Measurements from ENCODE around the gene AICDA. TPM values are rescaled to one million over a fixed set of nuclear protein-coding genes. Genes with fewer than 3 reads are reported as not detected.

The AICDA gene
- polyA plus RNA-seq, 1 of the 3 experiments (the other 2 are of a cell fraction), result not detected

- Histone ChIP-seq H3K4me1 (ENCODE audit: control insufficient read depth in 1 of 2, insufficient read depth in 2 of 2, low read depth in 1 of 2, low read length in 1 of 2) (no peaks in the 10 kb centered on the region), H3K9me2 (no peaks in the 10 kb centered on the region), H4K20me1 (ENCODE audit: insufficient read depth) (no peaks in the 10 kb centered on the region), H3K9ac (no peak overlapping the region), H3K9me3 (no peaks in the 10 kb centered on the region), H3K79me2 (ENCODE audit: insufficient read depth) (no peaks in the 10 kb centered on the region), H3K4me3 (ENCODE audit: low read depth in 2 of 2, low read length in 1 of 2) (no peak overlapping the region), H3K36me3 (replicated peaks in 1 of 2; ENCODE audit: control insufficient read depth in 1 of 2, insufficient read depth in 2 of 2, low read length in 1 of 2) (no peaks in the 10 kb centered on the region), H3K27ac (ENCODE audit: low read depth in 2 of 2, low read length in 1 of 2) (no peak overlapping the region), H3F3A (replicated peaks; ENCODE audit: insufficient read depth) (no peaks in the 10 kb centered on the region), H3K4me2 (no peak overlapping the region), H3K27me3 (ENCODE audit: insufficient read depth) (peaks cover 31% of the 10 kb centered on the region), H2AFZ (ENCODE audit: low read depth) (no peak overlapping the region)
- no peak for DNase-seq
- CTCF ChIA-PET, result no interaction called here
- POLR2A ChIA-PET, result no interaction called here
- TF ChIP-seq CHD2 (IDR thresholded peaks at IDR 0.05; ENCODE audit: low read length, partially characterized antibody) (no peak), FOXM1 (IDR thresholded peaks at IDR 0.05; ENCODE audit: low read depth) (no peak), REST (IDR thresholded peaks at IDR 0.05; ENCODE audit: low read depth, low read length) (no peak), ZBTB33 (IDR thresholded peaks at IDR 0.05; ENCODE audit: borderline replicate concordance, low read depth) (no peak), NRF1 (IDR thresholded peaks at IDR 0.05; ENCODE audit: low read depth, low read length) (no peak), PBX3 (IDR thresholded peaks at IDR 0.05) (no peak), ELF1 (IDR thresholded peaks at IDR 0.05) (no peak)
- 29% methylated on average over 3 of the region's 4 CpGs for WGBS (ENCODE audit: low lambda C conversion rate)
These were observed 25.0 kb upstream of the AICDA start for GRCh38 chr12:8637666-8638065.

- no peaks in the 10 kb centered on the region for H3K9me2 ChIP-seq
- no peak overlapping the region for H3K9ac ChIP-seq
- peaks cover 31% of the 10 kb centered on the region for H3K27me3 ChIP-seq (ENCODE audit: insufficient read depth)
- H4K20me1 ChIP-seq (ENCODE audit: insufficient read depth), result no peaks in the 10 kb centered on the region
- TF ChIP-seq FOXJ3 (CRISPR knock-in tag; IDR thresholded peaks at IDR 0.05), result no peak
- TF ChIP-seq SIN3A (IDR thresholded peaks at IDR 0.05; ENCODE audit: borderline replicate concordance, low read depth, low read length), result no peak
- TF ChIP-seq TAF1 (IDR thresholded peaks at IDR 0.05; ENCODE audit: borderline replicate concordance, low read depth, low read length), result no peak
- no peak for TF ChIP-seq CTCF (IDR thresholded peaks at IDR 0.05)
- no peak for TF ChIP-seq IRF3 (IDR thresholded peaks at IDR 0.05; ENCODE audit: low read depth, low read length)
- no peak for TF ChIP-seq POLR2AphosphoS5 (IDR thresholded peaks at IDR 0.05; ENCODE audit: low read depth, low read length)
- no peak overlapping the region for H3K4me3 ChIP-seq (ENCODE audit: low read depth in 2 of 2, low read length in 1 of 2)
- H3F3A ChIP-seq (replicated peaks; ENCODE audit: insufficient read depth), result no peaks in the 10 kb centered on the region
- H3K79me2 ChIP-seq (ENCODE audit: insufficient read depth), result no peaks in the 10 kb centered on the region
- H3K27ac ChIP-seq (ENCODE audit: low read depth in 2 of 2, low read length in 1 of 2), result no peak overlapping the region
- no peaks in the 10 kb centered on the region for H3K9me3 ChIP-seq
- POLR2A ChIA-PET, result no interaction called here
- H3K4me2 ChIP-seq, result no peak overlapping the region
- 38% methylated on average over 7 of the region's 7 CpGs for WGBS (ENCODE audit: low lambda C conversion rate)
- no peak overlapping the region for H2AFZ ChIP-seq (ENCODE audit: low read depth)
- no peak for DNase-seq
- H3K4me1 ChIP-seq (ENCODE audit: control insufficient read depth in 1 of 2, insufficient read depth in 2 of 2, low read depth in 1 of 2, low read length in 1 of 2), result no peaks in the 10 kb centered on the region
- H3K36me3 ChIP-seq (replicated peaks in 1 of 2; ENCODE audit: control insufficient read depth in 1 of 2, insufficient read depth in 2 of 2, low read length in 1 of 2), result no peaks in the 10 kb centered on the region
- CTCF ChIA-PET, result interaction anchor here (0.6 kb wide), 1 partner anchor 10 kb away, joined by 3 read pairs; no protein-coding TSS in a partner anchor
These were observed 24.6 kb upstream of the AICDA start for GRCh38 chr12:8637244-8637643.
